Muscle of back (tissue), 11 donors: Measurements from ENCODE around the gene MYH9. TPM values are rescaled to one million over a fixed set of nuclear protein-coding genes. Genes with fewer than 3 reads are reported as not detected.

Experiments
- DNase-seq, 3 donors: peaks; one replicate each; pipeline versions ENCODE4 v3.0.0 to v3.0.0-alpha.2; 2013
- polyA plus RNA-seq, 10 donors: library from polyadenylated mRNA; unstranded; fragments of 120-200 nt; gene quantifications; one replicate each; pipeline ENCODE4 v1.2.1, GENCODE V29; 2013; ENCODE audit not compliant: insufficient read length in 10 of 10

MYH9 gene
- polyA plus RNA-seq, 10 donors = 89.8 to 154 (median 103) TPM

GRCh38 chr22:36387709-36387958 is 133 bp downstream of the MYH9 start:
- no peak for DNase-seq

GRCh38 chr22:36386900-36387708 is 663 bp downstream of the MYH9 start:
- peak in 2 of 3 donors; percentile 36 to 77 for DNase-seq

- DNase-seq = peak in 1 of 3 donors; percentile 58
Measured at GRCh38 chr22:36386351-36386899, 1.3 kb downstream of the MYH9 start.

- no peak for DNase-seq
Measured at GRCh38 chr22:36385491-36386350, 2.0 kb downstream of the MYH9 start.

- peak in 1 of 3 donors; percentile 64 for DNase-seq
Measured at GRCh38 chr22:36384766-36385481, 2.8 kb downstream of the MYH9 start.

- no peak for DNase-seq
Measured at GRCh38 chr22:36383110-36383581, 4.6 kb downstream of the MYH9 start.

GRCh38 chr22:36381513-36382128 is 6.1 kb downstream of the MYH9 start:
- DNase-seq = no peak

- no peak for DNase-seq
Measured at GRCh38 chr22:36379593-36380361, 8.0 kb downstream of the MYH9 start.

GRCh38 chr22:36378869-36379217 is 8.9 kb downstream of the MYH9 start:
- DNase-seq = no peak

GRCh38 chr22:36378080-36378868 is 9.5 kb downstream of the MYH9 start:
- DNase-seq = no peak

GRCh38 chr22:36377022-36377631 is 10.6 kb downstream of the MYH9 start:
- DNase-seq = no peak

GRCh38 chr22:36376265-36376664 is 11.5 kb downstream of the MYH9 start:
- no peak for DNase-seq

- DNase-seq = no peak
Measured at GRCh38 chr22:36375071-36375980, 12.4 kb downstream of the MYH9 start.

- DNase-seq = no peak
Measured at GRCh38 chr22:36374603-36375024, 13.2 kb downstream of the MYH9 start.

GRCh38 chr22:36373258-36373579 is 14.5 kb downstream of the MYH9 start:
- DNase-seq = no peak

GRCh38 chr22:36371920-36372319 is 15.8 kb downstream of the MYH9 start:
- no peak for DNase-seq

GRCh38 chr22:36369922-36370791 is 17.6 kb downstream of the MYH9 start:
- DNase-seq = no peak
